ENCODE results near the gene MPHOSPH9. TPM values are rescaled to one million over a fixed set of nuclear protein-coding genes. Genes with fewer than 3 reads are reported as not detected.

Gene MPHOSPH9
- polyA plus RNA-seq, 3 donors: 6.3 to 14.1 (median 9.2) TPM

GRCh38 chr12:123238961-123239360, 6.0 kb upstream of the MPHOSPH9 start:
- Histone ChIP-seq H3K79me2 (ENCODE audit: insufficient read depth, low read length) (peaks cover 72% of the 10 kb centered on the region), H3K4me3 (replicated peaks in 1 of 3; ENCODE audit: low read depth in 2 of 3, low read length in 3 of 3) (no peak overlapping the region), H3K36me3 (replicated peaks in 1 of 2; ENCODE audit: control insufficient read depth in 1 of 2, insufficient read depth in 2 of 2, low read length in 2 of 2) (peaks cover 0 to 5% of the 10 kb centered on the region in 2 donors), H3K4me2 (replicated peaks; ENCODE audit: extremely low read depth, low read length, poor library complexity, severe bottlenecking) (no peak overlapping the region), H4K20me1 (ENCODE audit: insufficient read depth, low read length) (peaks cover 3% of the 10 kb centered on the region), H3K27me3 (ENCODE audit: control insufficient read depth in 2 of 2, insufficient read depth in 2 of 2, low read length in 2 of 2) (no peaks in the 10 kb centered on the region), H2AFZ (ENCODE audit: insufficient read depth, low read depth, low read length, poor library complexity, severe bottlenecking) (no peak overlapping the region), H3K4me1 (ENCODE audit: control insufficient read depth in 1 of 2, insufficient read depth in 2 of 2, low read length in 2 of 2) (peaks cover 23% of the 10 kb centered on the region in 2 donors), H3K27ac (ENCODE audit: low read depth in 1 of 2, low read length in 2 of 2) (no peak overlapping the region), H3K9ac (ENCODE audit: insufficient read depth, low read length, poor library complexity, severe bottlenecking) (no peak overlapping the region), H3K9me3 (replicated peaks in 1 of 2; ENCODE audit: control insufficient read depth in 1 of 2, insufficient read depth in 1 of 2, low read length in 2 of 2) (no peaks in the 10 kb centered on the region)
- peak overlapping the region in 1 of 7 donors; percentile 63 for H3K27ac Mint-ChIP-seq
- peaks cover 0 to 5% (median 2%) of the 10 kb centered on the region in 3 donors for H3K27me3 Mint-ChIP-seq (ENCODE audit: low read depth in 3 of 3)
- H3K36me3 Mint-ChIP-seq: peaks cover 3 to 17% of the 10 kb centered on the region in 2 donors
- 100% methylated on average over 1 of the region's 6 CpGs for WGBS (ENCODE audit: insufficient coverage)
- no peak for TF ChIP-seq CTCF (IDR thresholded peaks at IDR 0.05)
- H3K4me3 Mint-ChIP-seq: no peak overlapping the region
- H3K4me1 Mint-ChIP-seq: peaks cover 26% of the 10 kb centered on the region
- DNase-seq: no peak
- intact Hi-C loops (cut with micrococcal nuclease): loop anchor here (1.0 to 10.0 kb wide), 2 partner anchors 264 to 379 kb away; partner anchors contain the start of gene OGFOD2 (in 1 of the 2)
- H3K9me3 Mint-ChIP-seq: no peaks in the 10 kb centered on the region

GRCh38 chr12:123238330-123238682, 5.4 kb upstream of the MPHOSPH9 start:
- Mint-ChIP-seq H3K36me3 (peaks cover 3 to 17% of the 10 kb centered on the region in 2 donors), H3K9me3 (no peaks in the 10 kb centered on the region), H3K4me3 (no peak overlapping the region), H3K4me1 (peaks cover 30% of the 10 kb centered on the region), H3K27me3 (ENCODE audit: low read depth in 3 of 3) (peaks cover 0 to 5% (median 2%) of the 10 kb centered on the region in 3 donors), H3K27ac (peak overlapping the region in 1 of 7 donors; percentile 22)
- Histone ChIP-seq H3K9me3 (replicated peaks in 1 of 2; ENCODE audit: control insufficient read depth in 1 of 2, insufficient read depth in 1 of 2, low read length in 2 of 2) (no peaks in the 10 kb centered on the region), H3K9ac (ENCODE audit: insufficient read depth, low read length, poor library complexity, severe bottlenecking) (no peak overlapping the region), H2AFZ (ENCODE audit: insufficient read depth, low read depth, low read length, poor library complexity, severe bottlenecking) (no peak overlapping the region), H3K27me3 (ENCODE audit: control insufficient read depth in 2 of 2, insufficient read depth in 2 of 2, low read length in 2 of 2) (no peaks in the 10 kb centered on the region), H3K79me2 (ENCODE audit: insufficient read depth, low read length) (peaks cover 73% of the 10 kb centered on the region), H4K20me1 (ENCODE audit: insufficient read depth, low read length) (peaks cover 3% of the 10 kb centered on the region), H3K4me2 (replicated peaks; ENCODE audit: extremely low read depth, low read length, poor library complexity, severe bottlenecking) (no peak overlapping the region), H3K4me3 (replicated peaks in 1 of 3; ENCODE audit: low read depth in 2 of 3, low read length in 3 of 3) (no peak overlapping the region), H3K27ac (ENCODE audit: low read depth in 1 of 2, low read length in 2 of 2) (no peak overlapping the region), H3K4me1 (ENCODE audit: control insufficient read depth in 1 of 2, insufficient read depth in 2 of 2, low read length in 2 of 2) (peaks cover 27% of the 10 kb centered on the region in 2 donors), H3K36me3 (replicated peaks in 1 of 2; ENCODE audit: control insufficient read depth in 1 of 2, insufficient read depth in 2 of 2, low read length in 2 of 2) (peaks cover 0 to 5% of the 10 kb centered on the region in 2 donors)
- intact Hi-C loops (cut with micrococcal nuclease): loop anchor here (1.0 to 10.0 kb wide), 2 partner anchors 264 to 378 kb away; partner anchors contain the start of gene OGFOD2 (in 1 of the 2)
- TF ChIP-seq CTCF (IDR thresholded peaks at IDR 0.05): peak; percentile 45
- no CpG with 5 or more reads among the region's 2 CpGs for WGBS (ENCODE audit: insufficient coverage)
- DNase-seq: no peak

Data from CD14-positive monocyte (primary cell).